Astrocyte (in vitro differentiated cells and primary cell): Measurements from ENCODE around the gene ANAPC15. TPM values are rescaled to one million over a fixed set of nuclear protein-coding genes. Genes with fewer than 3 reads are reported as not detected.

Source experiments
- DNase-seq: peaks from one replicate; pipeline ENCODE4 v3.0.0-alpha.2; 2010; ENCODE audit warnings: low read depth
- FAIRE-seq: peaks from 2 replicates; lab custom pipeline; 2011; peaks lifted over from hg19 to GRCh38; lab: Jason Lieb, UNC
- H2AFZ ChIP-seq: 2 replicates; pipeline ENCODE4 v1.6.0; 2012; ENCODE audit warnings: low read depth, low read length, inconsistent platforms
- H3K27ac ChIP-seq: 2 replicates; pipeline ENCODE4 v1.5.1; 2011; ENCODE audit warnings: low read depth, low read length, inconsistent platforms
- H3K27me3 ChIP-seq: 2 replicates; pipeline ENCODE4 v1.6.0; 2011; ENCODE audit warnings: low read length, inconsistent platforms; ENCODE audit not compliant: insufficient read depth
- H3K36me3 ChIP-seq: 2 replicates; pipeline ENCODE4 v1.5.1; 2011; ENCODE audit warnings: low read length, inconsistent platforms; ENCODE audit not compliant: insufficient read depth
- H3K4me1 ChIP-seq: 2 replicates; pipeline ENCODE4 v1.5.1; 2011; ENCODE audit warnings: low read length, inconsistent platforms; ENCODE audit not compliant: insufficient read depth
- H3K4me2 ChIP-seq: 2 replicates; pipeline ENCODE4 v1.6.0; 2012; ENCODE audit warnings: low read length, inconsistent platforms
- H3K4me3 ChIP-seq: 2 replicates; pipeline ENCODE4 v1.5.1; 2011; ENCODE audit warnings: low read depth, mild to moderate bottlenecking, low read length, inconsistent platforms; ENCODE audit not compliant: insufficient read depth
- H3K79me2 ChIP-seq: 2 replicates; pipeline ENCODE4 v1.6.0; 2012; ENCODE audit warnings: mild to moderate bottlenecking, low read length, inconsistent platforms; ENCODE audit not compliant: insufficient read depth
- H3K9ac ChIP-seq: 2 replicates; pipeline ENCODE4 v1.6.0; 2012; ENCODE audit warnings: mild to moderate bottlenecking, low read length, inconsistent platforms
- H3K9me3 ChIP-seq: 2 replicates; pipeline ENCODE4 v1.5.1; 2012; ENCODE audit warnings: low read depth, mild to moderate bottlenecking, low read length, inconsistent platforms; ENCODE audit not compliant: insufficient read depth
- H4K20me1 ChIP-seq: 2 replicates; pipeline ENCODE4 v1.6.0; 2012; ENCODE audit warnings: low read length, inconsistent platforms; ENCODE audit not compliant: insufficient read depth
- H3K27ac Mint-ChIP-seq: one replicate; pipeline ENCODE4 v1.8.0; 2021; ENCODE audit warnings: mild to moderate bottlenecking, mixed read lengths; ENCODE audit not compliant: unreplicated experiment
- H3K27me3 Mint-ChIP-seq: one replicate; pipeline ENCODE4 v1.8.0; 2021; ENCODE audit warnings: low read depth, mixed read lengths; ENCODE audit not compliant: unreplicated experiment
- H3K36me3 Mint-ChIP-seq: one replicate; pipeline ENCODE4 v1.8.0; 2021; ENCODE audit warnings: low read depth, mixed read lengths; ENCODE audit not compliant: unreplicated experiment
- H3K4me1 Mint-ChIP-seq: one replicate; pipeline ENCODE4 v1.8.0; 2021; ENCODE audit warnings: low read depth, mixed read lengths; ENCODE audit not compliant: unreplicated experiment
- H3K4me3 Mint-ChIP-seq: one replicate; pipeline ENCODE4 v1.8.0; 2021; ENCODE audit warnings: mild to moderate bottlenecking, moderate library complexity, mixed read lengths; ENCODE audit not compliant: unreplicated experiment
- H3K9me3 Mint-ChIP-seq: one replicate; pipeline ENCODE4 v1.8.0; 2021; ENCODE audit warnings: mild to moderate bottlenecking, mixed read lengths; ENCODE audit not compliant: unreplicated experiment
- EZH2 ChIP-seq: IDR thresholded peaks from 2 replicates; pipeline ENCODE4 v1.6.1; 2012; ENCODE audit warnings: mild to moderate bottlenecking, low read length, inconsistent platforms; ENCODE audit not compliant: insufficient read depth
- total RNA-seq: library from RNA; stranded (reverse); gene quantifications from 2 replicates; pipeline ENCODE4 v1.2.1, GENCODE V29; 2021
- TF ChIP-seq, protein P1 (sequence below): IDR thresholded peaks from 2 replicates; pipeline ENCODE4 v1.5.1; 2011; ENCODE audit warnings: low read depth, mild to moderate bottlenecking, inconsistent platforms, low read length, moderate library complexity; ENCODE audit not compliant: insufficient read depth

The ANAPC15 gene
- total RNA-seq, 1 donor from 2014 or later: 39.0 TPM

DNA sequence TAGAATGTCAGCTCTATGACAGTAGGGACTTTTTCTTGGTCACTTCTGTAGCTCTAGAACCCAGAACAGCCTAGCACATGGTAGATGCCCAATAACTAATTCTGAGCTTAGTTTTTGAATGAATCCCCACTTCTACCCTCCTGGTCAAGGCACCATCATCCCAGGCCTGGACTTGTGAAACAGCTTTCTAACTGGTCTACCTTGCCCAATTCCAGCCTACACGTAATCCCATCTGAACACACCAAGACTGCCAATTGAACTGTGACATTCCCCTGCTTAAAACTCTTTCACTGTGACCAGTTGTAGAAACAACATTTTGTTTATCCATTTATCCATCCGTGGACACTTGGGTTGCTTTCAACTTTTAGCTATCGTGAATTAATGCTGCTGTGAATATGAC, 16.9 kb upstream of the ANAPC15 start:
- Histone ChIP-seq H3K36me3 (no peaks in the 10 kb centered on the region), H2AFZ (no peak overlapping the region), H4K20me1 (no peaks in the 10 kb centered on the region), H3K27me3 (peaks cover 11% of the 10 kb centered on the region), H3K4me1 (no peaks in the 10 kb centered on the region), H3K79me2 (no peaks in the 10 kb centered on the region), H3K27ac (no peak overlapping the region), H3K9me3 (peaks cover 9% of the 10 kb centered on the region), H3K9ac (no peak overlapping the region), H3K4me3 (no peak overlapping the region), H3K4me2 (no peak overlapping the region)
- H3K4me3 Mint-ChIP-seq: no peak overlapping the region
- H3K9me3 Mint-ChIP-seq: peaks cover 23% of the 10 kb centered on the region
- no peaks in the 10 kb centered on the region for H3K4me1 Mint-ChIP-seq
- FAIRE-seq: no peak
- no peak overlapping the region for H3K27ac Mint-ChIP-seq
- peaks cover 36% of the 10 kb centered on the region for H3K27me3 Mint-ChIP-seq
- no peak for DNase-seq
- H3K36me3 Mint-ChIP-seq: peaks cover under 1% of the 10 kb centered on the region
- TF ChIP-seq EZH2: no peak
- TF ChIP-seq, protein P1, sequence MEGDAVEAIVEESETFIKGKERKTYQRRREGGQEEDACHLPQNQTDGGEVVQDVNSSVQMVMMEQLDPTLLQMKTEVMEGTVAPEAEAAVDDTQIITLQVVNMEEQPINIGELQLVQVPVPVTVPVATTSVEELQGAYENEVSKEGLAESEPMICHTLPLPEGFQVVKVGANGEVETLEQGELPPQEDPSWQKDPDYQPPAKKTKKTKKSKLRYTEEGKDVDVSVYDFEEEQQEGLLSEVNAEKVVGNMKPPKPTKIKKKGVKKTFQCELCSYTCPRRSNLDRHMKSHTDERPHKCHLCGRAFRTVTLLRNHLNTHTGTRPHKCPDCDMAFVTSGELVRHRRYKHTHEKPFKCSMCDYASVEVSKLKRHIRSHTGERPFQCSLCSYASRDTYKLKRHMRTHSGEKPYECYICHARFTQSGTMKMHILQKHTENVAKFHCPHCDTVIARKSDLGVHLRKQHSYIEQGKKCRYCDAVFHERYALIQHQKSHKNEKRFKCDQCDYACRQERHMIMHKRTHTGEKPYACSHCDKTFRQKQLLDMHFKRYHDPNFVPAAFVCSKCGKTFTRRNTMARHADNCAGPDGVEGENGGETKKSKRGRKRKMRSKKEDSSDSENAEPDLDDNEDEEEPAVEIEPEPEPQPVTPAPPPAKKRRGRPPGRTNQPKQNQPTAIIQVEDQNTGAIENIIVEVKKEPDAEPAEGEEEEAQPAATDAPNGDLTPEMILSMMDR: no peak

DNA sequence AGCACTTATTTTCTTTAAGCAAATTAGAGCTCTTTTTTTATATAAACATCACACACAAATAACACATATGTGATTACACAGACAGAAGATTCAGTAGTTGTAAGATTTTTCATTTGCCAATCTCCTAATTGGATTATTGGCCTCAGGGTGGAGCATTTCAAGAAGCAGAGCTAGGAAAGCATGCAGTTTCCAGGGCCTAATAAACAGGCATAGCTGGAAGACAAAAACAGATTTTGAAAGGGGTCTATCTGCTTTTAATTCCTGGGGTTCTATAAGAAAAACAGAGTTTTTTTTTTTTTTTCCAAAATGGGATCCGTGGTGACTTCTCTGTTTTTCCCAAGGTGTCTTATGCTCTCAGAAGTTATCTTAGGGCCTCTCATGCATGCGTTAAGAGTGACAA, 15.4 kb upstream of the ANAPC15 start:
- H3K27me3 Mint-ChIP-seq: peaks cover 33% of the 10 kb centered on the region

DNA sequence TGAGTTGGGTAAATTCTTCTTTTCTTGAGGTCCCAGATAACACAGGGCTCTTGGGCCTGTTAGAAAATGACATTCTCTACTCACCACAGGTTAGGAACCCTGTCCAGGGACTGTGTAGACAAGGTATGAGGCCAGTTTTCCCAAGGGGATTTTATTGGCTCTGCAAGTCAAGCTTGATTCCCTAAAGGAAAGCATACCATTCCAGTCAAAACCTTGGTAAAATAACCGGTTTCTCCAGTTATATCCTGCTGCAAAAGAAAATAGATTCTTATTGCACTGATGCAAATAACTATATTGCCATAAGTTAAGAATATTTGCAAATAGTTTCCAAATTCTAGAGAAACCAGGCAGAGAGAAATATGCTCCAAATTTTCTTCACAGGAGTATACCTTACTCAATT, 13.5 kb upstream of the ANAPC15 start:
- no peak overlapping the region for H3K4me3 ChIP-seq
- H3K27me3 ChIP-seq: peaks cover 4% of the 10 kb centered on the region
- H3K36me3 Mint-ChIP-seq: peaks cover 4% of the 10 kb centered on the region
- no peak overlapping the region for H3K4me3 Mint-ChIP-seq
- H3K27ac ChIP-seq: no peak overlapping the region
- H3K4me2 ChIP-seq: no peak overlapping the region
- FAIRE-seq (no peak), DNase-seq (no peak)
- no peaks in the 10 kb centered on the region for H3K79me2 ChIP-seq
- no peak overlapping the region for H3K9ac ChIP-seq
- H3K36me3 ChIP-seq: no peaks in the 10 kb centered on the region
- H3K4me1 ChIP-seq: no peaks in the 10 kb centered on the region
- no peak for TF ChIP-seq EZH2
- TF ChIP-seq, protein P1: no peak
- H4K20me1 ChIP-seq: no peaks in the 10 kb centered on the region
- peaks cover 23% of the 10 kb centered on the region for H3K9me3 Mint-ChIP-seq
- H3K9me3 ChIP-seq: peaks cover 9% of the 10 kb centered on the region
- H2AFZ ChIP-seq: no peak overlapping the region
- no peak overlapping the region for H3K27ac Mint-ChIP-seq
- no peaks in the 10 kb centered on the region for H3K4me1 Mint-ChIP-seq
- peaks cover 26% of the 10 kb centered on the region for H3K27me3 Mint-ChIP-seq

More for the DNA sequence above, 15.4 kb upstream of the ANAPC15 start:
- no peak overlapping the region for H3K9ac ChIP-seq
- FAIRE-seq: no peak
- no peak overlapping the region for H3K4me3 ChIP-seq
- peaks cover 10% of the 10 kb centered on the region for H3K27me3 ChIP-seq
- H3K27ac ChIP-seq: no peak overlapping the region
- H3K9me3 Mint-ChIP-seq: peaks cover 24% of the 10 kb centered on the region
- H3K4me2 ChIP-seq: no peak overlapping the region
- H3K27ac Mint-ChIP-seq: no peak overlapping the region
- no peaks in the 10 kb centered on the region for H3K4me1 ChIP-seq
- peaks cover 9% of the 10 kb centered on the region for H3K9me3 ChIP-seq
- no peak overlapping the region for H3K4me3 Mint-ChIP-seq
- no peaks in the 10 kb centered on the region for H3K79me2 ChIP-seq
- H2AFZ ChIP-seq: no peak overlapping the region
- H4K20me1 ChIP-seq: no peaks in the 10 kb centered on the region
- no peak for TF ChIP-seq EZH2
- TF ChIP-seq, protein P1: no peak
- H3K36me3 ChIP-seq: no peaks in the 10 kb centered on the region
- no peak for DNase-seq
- H3K36me3 Mint-ChIP-seq: peaks cover 4% of the 10 kb centered on the region
- no peaks in the 10 kb centered on the region for H3K4me1 Mint-ChIP-seq
